Gastrocnemius medialis (tissue), 4 donors: ENCODE data around the gene PCDH17. TPM values are rescaled to one million over a fixed set of nuclear protein-coding genes. Genes with fewer than 3 reads are reported as not detected.

Experiments used
- ATAC-seq, 2 donors: fragments of 150-250 bp; one replicate each; pipeline ENCODE4 v1.9.1; 2016
- DNase-seq, 2 donors: peaks; one replicate each; pipeline ENCODE4 v3.0.0-alpha.2; 2019
- H3K27ac ChIP-seq, 4 donors: fragments of 200-600 bp; sonication (generic); 1 replicate in 1 of 4; 2 replicates in 3 of 4; pipeline ENCODE4 v1.5.1; 2016 to 2018; ENCODE audit warnings: mild to moderate bottlenecking in 2 of 4, moderate library complexity in 1 of 4
- H3K27me3 ChIP-seq, 3 donors: fragments of 200-600 bp; sonication (generic) in 2 of 3; 1 replicate in 1 of 3; 2 replicates in 2 of 3; pipeline versions ENCODE4 v1.5.1 to v1.6.0; 2016 to 2019; ENCODE audit warnings: mild to moderate bottlenecking in 1 of 3, moderate library complexity in 1 of 3
- H3K36me3 ChIP-seq, 2 donors: fragments of 200-600 bp; sonication (generic) in 1 of 2; one replicate each; pipeline ENCODE4 v1.5.1; 2017 to 2018
- H3K4me1 ChIP-seq, 2 donors: fragments of 200-600 bp; sonication (generic) in 1 of 2; one replicate each; pipeline ENCODE4 v1.5.1; 2016 to 2017; ENCODE audit warnings: mild to moderate bottlenecking in 2 of 2
- H3K4me3 ChIP-seq, 4 donors: fragments of 200-600 bp; sonication (generic) in 3 of 4; 1 replicate in 1 of 4; 2 replicates in 3 of 4; pipeline ENCODE4 v1.5.1; 2016 to 2019; ENCODE audit warnings: mild to moderate bottlenecking in 2 of 4
- H3K9me3 ChIP-seq, 3 donors: fragments of 200-600 bp; sonication (generic) in 2 of 3; 1 replicate in 1 of 3; 2 replicates in 2 of 3; pipeline ENCODE4 v1.5.1; 2016 to 2019
- CTCF ChIP-seq, 5 experiments: fragments of 450-650 bp in 3 of 5; fragments of 200-600 bp in 2 of 5; sonication (generic) in 2 of 5; IDR thresholded peaks in 4 of 5; conservative IDR thresholded peaks in 1 of 5; 1 replicate in 4 of 5; 2 replicates in 1 of 5; pipeline ENCODE4 v1.5.1; 2016 to 2019; ENCODE audit warnings: antibody characterized with exemption in 5 of 5, mild to moderate bottlenecking in 3 of 5, moderate library complexity in 3 of 5
- POLR2A ChIP-seq, 2 donors: fragments of 450-650 bp; IDR thresholded peaks; one replicate each; pipeline ENCODE4 v1.6.1; 2017; ENCODE audit warnings: antibody characterized with exemption in 2 of 2, mild to moderate bottlenecking in 2 of 2, moderate library complexity in 2 of 2
- in situ Hi-C, 4 donors: fragments of 200-750 bp; cut with MboI; loops; one replicate each; pipeline versions ENCODE4 v1.15.0 to v1.8.0; 2017; ENCODE audit warnings: low sequenced_read_pairs in 4 of 4
- intact Hi-C: fragments of 100-400 bp; cut with DNase I; formaldehyde crosslinking; loops from one replicate; pipeline ENCODE4 v1.15.1; 2023; ENCODE audit warnings: low total_unique reads
- total RNA-seq, 4 donors: library from RNA; depleted of rRNA; stranded (reverse); fragments of >200 nt; gene quantifications; one replicate each; pipeline versions ENCODE4 v1.1.0 to v1.2.3, GENCODE V29; 2016

Gene PCDH17
- total RNA-seq, 4 donors from 2014 or later: 0.51 to 1.4 (median 1.1) TPM

- H3K4me1 ChIP-seq: no peaks in the 10 kb centered on the region
- no peaks in the 10 kb centered on the region for H3K27me3 ChIP-seq
- no peak for TF ChIP-seq CTCF (IDR thresholded peaks at IDR 0.05 in 4 of 5, conservative IDR thresholded peaks at IDR 0.05 in 1 of 5)
- no peak for TF ChIP-seq POLR2A (IDR thresholded peaks at IDR 0.05)
- no peak overlapping the region for H3K4me3 ChIP-seq
- H3K27ac ChIP-seq: no peak overlapping the region
- DNase-seq: no peak
- ATAC-seq: no peak
- H3K36me3 ChIP-seq: no peaks in the 10 kb centered on the region
- in situ Hi-C loops: no loop called here
- intact Hi-C loops: no loop called here
- no peaks in the 10 kb centered on the region for H3K9me3 ChIP-seq
These were observed 35.8 kb upstream of the PCDH17 start for GRCh38 chr13:57595775-57596174.

DNA sequence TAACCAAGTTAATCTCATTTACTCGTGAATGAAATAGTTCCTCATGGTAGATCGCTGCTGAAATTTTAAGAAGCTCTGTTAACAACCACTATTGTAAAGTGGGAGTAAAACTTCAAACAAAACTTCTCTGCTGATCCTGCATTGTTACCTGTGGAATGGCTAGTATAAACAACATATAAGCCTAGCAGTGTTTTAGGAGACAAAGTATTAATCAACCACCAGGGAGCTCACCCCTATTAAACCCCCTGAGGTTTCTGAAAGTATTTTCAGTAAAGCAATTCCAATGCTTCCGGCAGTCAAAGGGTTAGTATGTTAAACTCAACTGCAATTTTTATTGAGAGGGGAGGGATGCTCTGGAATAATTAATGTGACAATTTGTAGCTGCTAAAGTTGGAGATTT lies 30.0 kb upstream of the PCDH17 start:
- in situ Hi-C loops: no loop called here
- H3K27me3 ChIP-seq: no peaks in the 10 kb centered on the region
- TF ChIP-seq POLR2A (IDR thresholded peaks at IDR 0.05) (no peak), CTCF (IDR thresholded peaks at IDR 0.05 in 4 of 5, conservative IDR thresholded peaks at IDR 0.05 in 1 of 5) (no peak)
- no peaks in the 10 kb centered on the region for H3K9me3 ChIP-seq
- H3K36me3 ChIP-seq: no peaks in the 10 kb centered on the region
- intact Hi-C loops: no loop called here
- ATAC-seq (no peak), DNase-seq (no peak)
- H3K4me3 ChIP-seq: no peak overlapping the region
- H3K4me1 ChIP-seq: no peaks in the 10 kb centered on the region
- H3K27ac ChIP-seq: no peak overlapping the region

GRCh38 chr13:57604442-57604841 lies 27.1 kb upstream of the PCDH17 start:
- in situ Hi-C loops: no loop called here
- no peaks in the 10 kb centered on the region for H3K4me1 ChIP-seq
- intact Hi-C loops: no loop called here
- no peak for TF ChIP-seq POLR2A (IDR thresholded peaks at IDR 0.05)
- no peak for TF ChIP-seq CTCF (IDR thresholded peaks at IDR 0.05 in 4 of 5, conservative IDR thresholded peaks at IDR 0.05 in 1 of 5)
- H3K36me3 ChIP-seq: no peaks in the 10 kb centered on the region
- DNase-seq (no peak), ATAC-seq (no peak)
- no peaks in the 10 kb centered on the region for H3K27me3 ChIP-seq
- no peak overlapping the region for H3K27ac ChIP-seq
- H3K4me3 ChIP-seq: no peak overlapping the region
- no peaks in the 10 kb centered on the region for H3K9me3 ChIP-seq

DNA sequence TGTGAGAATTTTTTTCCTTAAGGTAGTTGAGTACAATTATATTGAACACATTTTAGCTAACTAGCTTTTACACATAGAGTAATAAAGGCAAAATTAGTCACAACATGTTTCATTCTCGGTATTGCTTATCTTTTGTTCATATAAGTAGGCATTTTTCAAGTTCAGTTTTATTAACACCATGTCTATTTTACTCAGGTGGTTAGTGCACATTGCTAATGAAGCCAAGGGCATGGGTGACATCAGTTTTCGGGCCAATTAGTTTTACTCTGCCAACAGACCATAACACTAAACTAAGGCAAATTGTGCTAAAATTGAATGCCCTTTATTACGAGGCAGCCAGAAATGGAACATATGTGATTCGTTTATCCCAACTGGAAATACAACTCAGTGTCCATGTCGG lies 19.6 kb upstream of the PCDH17 start:
- Histone ChIP-seq H3K9me3 (no peaks in the 10 kb centered on the region), H3K36me3 (no peaks in the 10 kb centered on the region), H3K27me3 (no peaks in the 10 kb centered on the region), H3K4me1 (no peaks in the 10 kb centered on the region), H3K4me3 (no peak overlapping the region), H3K27ac (no peak overlapping the region)
- no peak for ATAC-seq
- DNase-seq: no peak
- intact Hi-C loops: no loop called here
- in situ Hi-C loops: no loop called here
- no peak for TF ChIP-seq CTCF (IDR thresholded peaks at IDR 0.05 in 4 of 5, conservative IDR thresholded peaks at IDR 0.05 in 1 of 5)
- no peak for TF ChIP-seq POLR2A (IDR thresholded peaks at IDR 0.05)

GRCh38 chr13:57612568-57612967 lies 19.0 kb upstream of the PCDH17 start:
- Histone ChIP-seq H3K4me1 (no peaks in the 10 kb centered on the region), H3K27me3 (no peaks in the 10 kb centered on the region), H3K9me3 (no peaks in the 10 kb centered on the region), H3K4me3 (no peak overlapping the region), H3K27ac (no peak overlapping the region), H3K36me3 (no peaks in the 10 kb centered on the region)
- TF ChIP-seq POLR2A (IDR thresholded peaks at IDR 0.05) (no peak), CTCF (IDR thresholded peaks at IDR 0.05 in 4 of 5, conservative IDR thresholded peaks at IDR 0.05 in 1 of 5) (no peak)
- in situ Hi-C loops (no loop called here), intact Hi-C loops (no loop called here)
- ATAC-seq (no peak), DNase-seq (no peak)
